B cell (primary cell): ENCODE results near the gene WASHC3. TPM values are rescaled to one million over a fixed set of nuclear protein-coding genes. Genes with fewer than 3 reads are reported as not detected.

Source experiments
- ATAC-seq: fragments of 200-7000 bp; cut with Tn5 transposase; one replicate; pipeline ENCODE4 v1.10.0; 2021; ENCODE audit warnings: low read depth, mild to moderate bottlenecking, moderate number of reproducible peaks, moderate library complexity
- CTCF ChIA-PET: fragments of 350-600 bp; sonication (Branson Sonifier 250); formaldehyde crosslinking; loops from one replicate; lab custom pipeline; 2021; ENCODE audit warnings: antibody characterized with exemption, inconsistent platforms; lab: Charles Lee
- POLR2A ChIA-PET: fragments of 350-600 bp; sonication (Branson Sonifier 250); formaldehyde crosslinking; loops from one replicate; lab custom pipeline; 2021; ENCODE audit warnings: antibody characterized with exemption; lab: Charles Lee
- DNase-seq: peaks from one replicate; pipeline ENCODE4 v3.0.0; 2013
- H2AFZ ChIP-seq: 2 replicates; pipeline ENCODE4 v1.6.1; 2012; ENCODE audit warnings: mild to moderate bottlenecking, low read depth, low read length; ENCODE audit not compliant: insufficient read depth, poor library complexity, severe bottlenecking
- H3K27ac ChIP-seq, 2 donors: 1 replicate in 1 of 2; 2 replicates in 1 of 2; pipeline ENCODE4 v1.5.1; 2012 to 2013; ENCODE audit warnings: low read length in 2 of 2, mild to moderate bottlenecking in 2 of 2, moderate library complexity in 1 of 2
- H3K27me3 ChIP-seq, 4 experiments: fragments of 200-600 bp in 1 of 4; sonication (generic) in 1 of 4; replicated peaks in 1 of 4; 1 replicate in 2 of 4; 2 replicates in 2 of 4; pipeline versions ENCODE4 v1.6.1 to v1.7.0; 2013 to 2016; ENCODE audit warnings: low read length in 3 of 4, mild to moderate bottlenecking in 2 of 4, mixed read lengths in 1 of 4, moderate library complexity in 1 of 4; ENCODE audit not compliant: insufficient read depth in 4 of 4, control insufficient read depth in 3 of 4; ENCODE audit errors: control extremely low read depth in 1 of 4
- H3K36me3 ChIP-seq, 2 experiments: replicated peaks in 1 of 2; 1 replicate in 1 of 2; 2 replicates in 1 of 2; pipeline versions ENCODE4 v1.6.1 to v1.7.1; 2013; ENCODE audit warnings: low read length in 1 of 2; ENCODE audit not compliant: insufficient read depth in 2 of 2, control insufficient read depth in 1 of 2; ENCODE audit errors: control extremely low read depth in 1 of 2, extremely low read depth in 1 of 2
- H3K4me1 ChIP-seq, 2 donors: fragments of 200-600 bp in 1 of 2; sonication (generic) in 1 of 2; 1 replicate in 1 of 2; 2 replicates in 1 of 2; pipeline versions ENCODE4 v1.5.1 to v1.6.1; 2013 to 2017; ENCODE audit warnings: low read length in 2 of 2; ENCODE audit not compliant: control insufficient read depth in 2 of 2, insufficient read depth in 2 of 2
- H3K4me2 ChIP-seq: replicated peaks from 2 replicates; pipeline ENCODE3; 2012; ENCODE audit warnings: mild to moderate bottlenecking, low read depth, low read length; ENCODE audit not compliant: poor library complexity, severe bottlenecking
- H3K4me3 ChIP-seq, 5 experiments: fragments of 200-600 bp in 1 of 5; sonication (generic) in 1 of 5; 1 replicate in 3 of 5; 2 replicates in 2 of 5; pipeline versions ENCODE4 v1.5.1 to v1.7.0; 2011 to 2016; ENCODE audit warnings: low read length in 4 of 5, mild to moderate bottlenecking in 4 of 5, low read depth in 2 of 5, control low read depth in 1 of 5, moderate library complexity in 1 of 5; ENCODE audit not compliant: insufficient read depth in 1 of 5; ENCODE audit errors: control extremely low read depth in 1 of 5, extremely low read depth in 1 of 5
- H3K79me2 ChIP-seq: fragments of 200-600 bp; sonication (generic); one replicate; pipeline ENCODE4 v1.6.0; 2016; ENCODE audit warnings: low read length; ENCODE audit not compliant: control insufficient read depth, insufficient read depth
- H3K9ac ChIP-seq: fragments of 200-600 bp; sonication (generic); 2 replicates; pipeline ENCODE4 v1.6.1; 2017; ENCODE audit warnings: mild to moderate bottlenecking, low read length, moderate library complexity
- H3K9me3 ChIP-seq, 3 donors: one replicate each; pipeline versions ENCODE4 v1.6.1 to v1.7.1; 2013; ENCODE audit warnings: low read length in 2 of 3; ENCODE audit not compliant: control insufficient read depth in 2 of 3, insufficient read depth in 1 of 3; ENCODE audit errors: control extremely low read depth in 1 of 3
- H4K20me1 ChIP-seq: 2 replicates; pipeline ENCODE4 v1.6.0; 2012; ENCODE audit warnings: mild to moderate bottlenecking, low read length; ENCODE audit not compliant: insufficient read depth, control insufficient read depth, poor library complexity, severe bottlenecking
- H3K27ac Mint-ChIP-seq: one replicate; pipeline ENCODE4 v1.8.0; 2021; ENCODE audit warnings: mixed read lengths
- H3K27me3 Mint-ChIP-seq: one replicate; pipeline ENCODE4 v1.8.0; 2021; ENCODE audit warnings: mixed read lengths
- H3K4me1 Mint-ChIP-seq: one replicate; pipeline ENCODE4 v1.8.0; 2021; ENCODE audit warnings: mixed read lengths
- H3K4me3 Mint-ChIP-seq: one replicate; pipeline ENCODE4 v1.8.0; 2021; ENCODE audit warnings: mixed read lengths
- H3K9me3 Mint-ChIP-seq: one replicate; pipeline ENCODE4 v1.8.0; 2022; ENCODE audit warnings: mixed read lengths; ENCODE audit not compliant: insufficient read depth
- CTCF ChIP-seq: fragments of 200-600 bp; IDR thresholded peaks from one replicate; pipeline ENCODE4 v1.8.0; 2022; ENCODE audit warnings: antibody characterized with exemption, mild to moderate bottlenecking
- EZH2 ChIP-seq: IDR thresholded peaks from 2 replicates; pipeline ENCODE4 v1.6.1; 2012; ENCODE audit warnings: borderline replicate concordance, low read depth, mild to moderate bottlenecking, moderate library complexity, low read length; ENCODE audit not compliant: insufficient read depth, poor library complexity, severe bottlenecking
- WGBS: methylation state at CpG from one replicate; pipeline ENCODE4 v1.1.5; 2013; ENCODE audit warnings: missing lambda C conversion rate; ENCODE audit not compliant: insufficient coverage; 5-methylcytosine and 5-hydroxymethylcytosine counted together
- intact Hi-C: fragments of 100-400 bp; cut with micrococcal nuclease; formaldehyde crosslinking; loops from one replicate; pipeline ENCODE4 v1.10.0; 2022
- polyA plus RNA-seq: library from polyadenylated mRNA; depleted of rRNA; stranded (reverse); fragments of >200 nt; gene quantifications from 2 replicates; pipeline ENCODE4 v1.2.3, GENCODE V29; 2012
- total RNA-seq, 2 donors: library from RNA; stranded (reverse); fragments of 120-200 nt in 1 of 2; gene quantifications; 1 replicate in 1 of 2; 2 replicates in 1 of 2; pipeline versions ENCODE4 v1.2.3 to v1.2.4, GENCODE V29; 2013 to 2022

WASHC3 gene
- total and polyA plus RNA-seq, 2 donors (not counting 1 experiment from before 2014, with no cell fraction given): 52.8 to 68.0 TPM

GRCh38 chr12:102023343-102023930 is 38.4 kb downstream of the WASHC3 start:
- intact Hi-C loops: no loop called here
- POLR2A ChIA-PET: no interaction called here
- DNase-seq (no peak), ATAC-seq (no peak)
- Histone ChIP-seq H3K79me2 (peaks cover 5% of the 10 kb centered on the region), H3K4me3 (no peak overlapping the region), H3K9ac (no peak overlapping the region), H3K27ac (no peak overlapping the region), H3K4me2 (no peak overlapping the region), H3K9me3 (peaks cover 0 to under 1% (median 0%) of the 10 kb centered on the region in 3 donors), H4K20me1 (no peaks in the 10 kb centered on the region), H2AFZ (no peak overlapping the region), H3K36me3 (peaks cover 6 to 37% of the 10 kb centered on the region in 2 experiments), H3K4me1 (no peaks in the 10 kb centered on the region), H3K27me3 (no peaks in the 10 kb centered on the region)
- no peak for TF ChIP-seq EZH2
- H3K27ac Mint-ChIP-seq: no peak overlapping the region
- no peak overlapping the region for H3K4me3 Mint-ChIP-seq
- H3K27me3 Mint-ChIP-seq: no peaks in the 10 kb centered on the region
- CTCF ChIA-PET: no interaction called here
- no CpG with 5 or more reads among the region's 3 CpGs for WGBS
- no peaks in the 10 kb centered on the region for H3K9me3 Mint-ChIP-seq
- no peaks in the 10 kb centered on the region for H3K4me1 Mint-ChIP-seq

GRCh38 chr12:102022286-102022685 is 39.5 kb downstream of the WASHC3 start:
- no peaks in the 10 kb centered on the region for H4K20me1 ChIP-seq
- intact Hi-C loops: no loop called here
- Mint-ChIP-seq H3K4me3 (no peak overlapping the region), H3K27ac (no peak overlapping the region), H3K9me3 (no peaks in the 10 kb centered on the region), H3K27me3 (no peaks in the 10 kb centered on the region), H3K4me1 (no peaks in the 10 kb centered on the region)
- WGBS: no CpG with 5 or more reads among the region's 1 CpG
- H3K9ac ChIP-seq: no peak overlapping the region
- H3K79me2 ChIP-seq: peaks cover 3% of the 10 kb centered on the region
- CTCF ChIA-PET: no interaction called here
- H3K27me3 ChIP-seq: no peaks in the 10 kb centered on the region
- POLR2A ChIA-PET: no interaction called here
- H3K4me1 ChIP-seq: no peaks in the 10 kb centered on the region
- DNase-seq (no peak), ATAC-seq (no peak)
- H2AFZ ChIP-seq: no peak overlapping the region
- H3K27ac ChIP-seq: no peak overlapping the region
- H3K4me3 ChIP-seq: no peak overlapping the region
- peaks cover 11 to 44% of the 10 kb centered on the region in 2 experiments for H3K36me3 ChIP-seq
- TF ChIP-seq EZH2 (no peak), CTCF (no peak)
- H3K4me2 ChIP-seq: no peak overlapping the region
- peaks cover 0 to 3% (median 2%) of the 10 kb centered on the region in 3 donors for H3K9me3 ChIP-seq
